Brain microvascular endothelial cell (primary cell): Measurements from ENCODE around the gene POU2F3.
A peak's percentile ranks its signal among the peaks of the same experiment; 100 is the strongest.

Source experiments
- DNase-seq: peaks from one replicate; pipeline ENCODE4 v3.0.0-alpha.2; 2020
- H3K27ac ChIP-seq: fragments of 250-450 bp; sonication (Bioruptor Pico); 2 replicates; pipeline ENCODE4 v1.5.1; 2020; ENCODE audit warnings: mild to moderate bottlenecking, moderate library complexity
- H3K27me3 ChIP-seq: fragments of 250-450 bp; sonication (Bioruptor Pico); replicated peaks from 2 replicates; pipeline ENCODE4 v1.5.1; 2020; ENCODE audit warnings: mild to moderate bottlenecking
- H3K36me3 ChIP-seq: fragments of 250-450 bp; sonication (Bioruptor Pico); replicated peaks from 2 replicates; pipeline ENCODE4 v1.5.1; 2020; ENCODE audit warnings: mild to moderate bottlenecking
- H3K4me3 ChIP-seq: 2 replicates; pipeline ENCODE4 v1.5.1; 2011; ENCODE audit warnings: low read depth, mild to moderate bottlenecking, control low read depth, low read length, moderate library complexity
- in situ Hi-C: cut with HindIII; loops from 2 replicates; pipeline ENCODE4 v1.10.0; 2017; ENCODE audit warnings: low sequenced_read_pairs, low pct_ligation_motif_present
- TF ChIP-seq, protein P1 (sequence below): IDR thresholded peaks from 2 replicates; pipeline ENCODE4 v1.5.1; 2011; ENCODE audit warnings: low read depth, mild to moderate bottlenecking, moderate library complexity, low read length, control low read depth, inconsistent platforms; ENCODE audit errors: missing control alignments

POU2F3 gene

DNA sequence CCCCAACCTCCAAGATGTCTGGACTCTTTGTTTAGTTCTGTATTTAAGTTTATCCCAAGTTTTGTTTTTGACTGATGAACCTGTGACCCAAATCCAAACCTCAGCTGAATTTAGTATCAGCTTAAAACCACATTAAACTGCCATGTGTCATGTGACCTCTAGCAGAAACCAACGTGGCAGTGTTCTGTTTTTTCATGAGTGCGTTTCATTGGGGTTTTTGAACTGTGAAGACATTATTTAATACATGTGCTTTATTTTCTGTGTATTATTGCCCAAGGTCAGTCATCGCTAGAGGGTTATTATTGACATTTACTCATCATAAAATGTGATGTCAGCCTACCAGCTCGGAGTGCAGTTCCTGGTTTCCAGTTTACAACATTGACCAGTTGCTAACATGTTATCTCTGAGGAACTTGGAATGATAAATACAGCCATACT is 86.9 kb downstream of the POU2F3 start:
- Histone ChIP-seq H3K4me3 (no peak overlapping the region), H3K27ac (peak overlapping the region; percentile 96), H3K36me3 (peaks cover 9% of the 10 kb centered on the region), H3K27me3 (no peaks in the 10 kb centered on the region)
- peak; percentile 77 for DNase-seq
- TF ChIP-seq, protein P1, sequence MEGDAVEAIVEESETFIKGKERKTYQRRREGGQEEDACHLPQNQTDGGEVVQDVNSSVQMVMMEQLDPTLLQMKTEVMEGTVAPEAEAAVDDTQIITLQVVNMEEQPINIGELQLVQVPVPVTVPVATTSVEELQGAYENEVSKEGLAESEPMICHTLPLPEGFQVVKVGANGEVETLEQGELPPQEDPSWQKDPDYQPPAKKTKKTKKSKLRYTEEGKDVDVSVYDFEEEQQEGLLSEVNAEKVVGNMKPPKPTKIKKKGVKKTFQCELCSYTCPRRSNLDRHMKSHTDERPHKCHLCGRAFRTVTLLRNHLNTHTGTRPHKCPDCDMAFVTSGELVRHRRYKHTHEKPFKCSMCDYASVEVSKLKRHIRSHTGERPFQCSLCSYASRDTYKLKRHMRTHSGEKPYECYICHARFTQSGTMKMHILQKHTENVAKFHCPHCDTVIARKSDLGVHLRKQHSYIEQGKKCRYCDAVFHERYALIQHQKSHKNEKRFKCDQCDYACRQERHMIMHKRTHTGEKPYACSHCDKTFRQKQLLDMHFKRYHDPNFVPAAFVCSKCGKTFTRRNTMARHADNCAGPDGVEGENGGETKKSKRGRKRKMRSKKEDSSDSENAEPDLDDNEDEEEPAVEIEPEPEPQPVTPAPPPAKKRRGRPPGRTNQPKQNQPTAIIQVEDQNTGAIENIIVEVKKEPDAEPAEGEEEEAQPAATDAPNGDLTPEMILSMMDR: no peak
- in situ Hi-C loops: no loop called here

DNA sequence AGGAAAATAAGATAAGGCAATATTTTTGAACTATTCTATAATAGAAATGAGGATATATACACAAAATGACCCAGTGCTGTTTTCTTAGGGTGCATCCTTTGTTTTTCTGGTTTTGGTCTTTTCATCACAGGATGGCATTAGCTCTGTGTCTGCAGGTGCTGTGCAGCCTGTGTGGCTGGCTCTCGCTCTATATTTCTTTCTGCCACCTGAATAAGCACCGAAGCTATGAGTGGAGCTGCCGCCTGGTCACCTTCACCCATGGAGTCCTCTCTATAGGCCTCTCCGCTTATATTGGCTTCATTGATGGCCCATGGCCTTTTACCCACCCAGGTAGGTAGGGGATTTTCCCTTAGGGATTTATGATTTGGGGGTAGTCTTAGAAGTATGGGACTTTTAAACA is 87.4 kb downstream of the POU2F3 start:
- TF ChIP-seq, protein P1: no peak
- H3K4me3 ChIP-seq: no peak overlapping the region
- H3K27me3 ChIP-seq: no peaks in the 10 kb centered on the region
- peaks cover 9% of the 10 kb centered on the region for H3K36me3 ChIP-seq
- in situ Hi-C loops: no loop called here
- no peak for DNase-seq
- peak overlapping the region; percentile 96 for H3K27ac ChIP-seq

DNA sequence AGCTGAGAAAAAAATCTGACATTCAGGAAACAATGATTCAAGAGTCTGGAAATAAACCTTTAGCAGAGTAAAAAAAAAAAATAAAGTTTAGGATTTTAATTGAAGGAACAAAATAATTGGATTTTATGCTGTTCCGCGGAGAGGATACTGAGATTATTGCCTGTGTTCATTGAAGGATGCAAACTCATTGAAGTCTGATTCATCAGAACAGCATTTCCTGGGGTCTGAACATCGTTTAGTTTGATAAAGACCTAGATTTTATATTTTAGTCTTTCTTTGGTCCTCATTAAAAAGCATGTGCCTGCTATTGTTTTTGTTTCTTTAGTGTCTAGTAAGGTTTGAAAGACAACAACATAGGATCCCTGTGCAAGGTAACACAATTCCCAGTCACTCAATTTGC is 89.6 kb downstream of the POU2F3 start:
- TF ChIP-seq, protein P1: no peak
- H3K27ac ChIP-seq: peak overlapping the region; percentile 9
- peaks cover 9% of the 10 kb centered on the region for H3K36me3 ChIP-seq
- DNase-seq: no peak
- no peak overlapping the region for H3K4me3 ChIP-seq
- no peaks in the 10 kb centered on the region for H3K27me3 ChIP-seq
- in situ Hi-C loops: no loop called here

DNA sequence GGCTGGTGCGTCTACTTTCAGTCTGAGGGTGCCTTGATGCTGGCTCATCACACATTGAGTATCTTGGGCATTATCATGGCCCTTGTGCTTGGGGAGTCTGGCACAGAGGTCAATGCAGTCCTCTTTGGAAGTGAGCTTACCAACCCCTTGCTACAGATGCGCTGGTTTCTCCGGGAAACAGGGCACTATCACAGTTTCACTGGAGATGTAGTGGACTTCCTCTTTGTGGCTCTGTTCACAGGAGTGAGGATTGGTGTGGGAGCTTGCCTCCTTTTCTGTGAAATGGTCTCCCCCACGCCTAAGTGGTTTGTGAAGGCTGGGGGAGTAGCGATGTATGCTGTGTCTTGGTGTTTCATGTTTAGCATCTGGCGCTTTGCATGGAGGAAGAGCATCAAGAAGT is 90.1 kb downstream of the POU2F3 start:
- Histone ChIP-seq H3K27ac (peak overlapping the region; percentile 1), H3K36me3 (peaks cover 9% of the 10 kb centered on the region), H3K4me3 (no peak overlapping the region), H3K27me3 (no peaks in the 10 kb centered on the region)
- DNase-seq: no peak
- in situ Hi-C loops: no loop called here
- TF ChIP-seq, protein P1: no peak

DNA sequence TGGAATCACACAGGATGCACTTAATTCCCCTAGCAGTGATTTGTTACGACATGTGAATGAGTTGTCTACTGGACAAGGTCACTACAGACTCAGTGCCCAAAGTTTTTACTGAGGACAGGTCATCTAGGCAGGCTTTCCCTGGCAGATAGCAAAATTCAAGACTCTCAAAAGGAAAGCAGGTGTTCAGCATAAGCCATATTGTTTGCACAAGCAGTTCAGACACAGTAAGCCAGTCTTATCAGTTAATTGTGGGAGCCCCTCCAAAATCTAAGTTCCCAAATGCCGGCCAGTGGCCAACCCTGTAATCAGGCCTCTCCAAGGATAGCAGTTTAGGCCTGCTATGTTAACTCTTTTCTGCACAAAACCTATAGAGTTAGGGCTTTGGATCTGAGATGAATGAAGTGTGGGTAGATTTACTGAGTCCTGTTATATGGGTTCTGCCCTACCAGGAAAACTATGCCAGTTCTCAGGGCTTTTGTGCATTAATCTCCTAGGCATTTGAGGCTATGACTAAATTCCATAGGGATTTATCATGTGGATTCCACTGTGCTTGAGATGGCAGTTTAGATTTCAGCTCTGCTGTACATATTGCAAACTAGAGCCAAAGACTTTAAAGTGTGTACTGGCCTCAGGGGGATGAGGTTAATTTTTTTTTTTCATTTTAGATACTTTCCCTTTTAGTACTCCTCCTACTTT is 91.5 kb downstream of the POU2F3 start:
- H3K36me3 ChIP-seq: peaks cover 9% of the 10 kb centered on the region
- no peak overlapping the region for H3K4me3 ChIP-seq
- in situ Hi-C loops: no loop called here
- H3K27ac ChIP-seq: peak overlapping the region; percentile 77
- no peaks in the 10 kb centered on the region for H3K27me3 ChIP-seq
- peak; percentile 66 for DNase-seq
- TF ChIP-seq, protein P1: no peak
